ENCODE measurements around the gene GPS2.

DNA sequence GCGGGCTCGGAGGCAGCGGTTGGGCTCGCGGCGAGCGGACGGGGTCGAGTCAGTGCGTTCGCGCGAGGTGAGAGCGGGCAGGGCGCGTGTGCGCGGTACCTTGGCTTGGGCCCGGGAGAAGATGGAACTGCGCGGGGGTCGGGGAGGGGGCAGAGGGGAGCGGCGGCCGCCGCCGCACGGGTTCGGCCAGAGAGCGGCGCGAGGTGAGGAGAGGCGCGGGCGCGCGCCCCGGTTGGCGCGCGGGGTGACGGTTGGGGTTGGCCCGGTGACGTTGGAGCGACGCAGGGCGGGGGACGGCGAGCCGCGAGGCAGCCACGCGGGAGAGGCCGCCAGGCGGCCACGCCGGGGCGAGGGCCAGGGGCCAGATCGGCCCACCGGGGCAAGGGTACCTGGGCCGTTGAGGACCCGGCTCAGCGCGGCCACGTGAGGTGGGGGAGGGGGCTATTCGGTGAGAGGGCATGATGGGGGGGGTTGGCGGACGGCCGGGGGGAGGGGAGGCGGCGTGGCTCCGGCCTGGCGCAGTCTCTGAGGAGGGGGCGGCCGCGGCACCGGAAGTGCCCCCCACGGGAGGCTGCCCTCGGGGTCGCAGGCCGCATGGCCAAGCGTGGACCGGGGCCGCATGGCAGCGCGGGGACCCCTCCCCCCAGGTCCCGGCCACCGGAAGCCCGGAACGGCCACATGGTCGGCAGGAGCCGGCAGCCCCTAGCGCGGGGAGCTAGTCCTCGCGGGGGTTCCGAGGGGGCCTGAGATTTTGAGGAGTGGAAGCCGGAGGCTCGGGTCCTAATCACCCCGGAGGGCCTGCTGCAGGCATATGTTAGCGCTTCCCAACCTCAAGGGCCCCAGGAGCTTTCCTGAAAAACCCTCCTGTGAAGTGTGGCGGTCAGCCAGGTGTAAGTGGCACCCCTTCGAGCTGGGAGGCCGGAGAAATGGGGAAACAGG lies 7.2 kb downstream of the GPS2 start:
- peak in 1 of 2 donors; percentile 63 for TF ChIP-seq POLR2A (IDR thresholded peaks at IDR 0.05)
- TF ChIP-seq, protein P1, sequence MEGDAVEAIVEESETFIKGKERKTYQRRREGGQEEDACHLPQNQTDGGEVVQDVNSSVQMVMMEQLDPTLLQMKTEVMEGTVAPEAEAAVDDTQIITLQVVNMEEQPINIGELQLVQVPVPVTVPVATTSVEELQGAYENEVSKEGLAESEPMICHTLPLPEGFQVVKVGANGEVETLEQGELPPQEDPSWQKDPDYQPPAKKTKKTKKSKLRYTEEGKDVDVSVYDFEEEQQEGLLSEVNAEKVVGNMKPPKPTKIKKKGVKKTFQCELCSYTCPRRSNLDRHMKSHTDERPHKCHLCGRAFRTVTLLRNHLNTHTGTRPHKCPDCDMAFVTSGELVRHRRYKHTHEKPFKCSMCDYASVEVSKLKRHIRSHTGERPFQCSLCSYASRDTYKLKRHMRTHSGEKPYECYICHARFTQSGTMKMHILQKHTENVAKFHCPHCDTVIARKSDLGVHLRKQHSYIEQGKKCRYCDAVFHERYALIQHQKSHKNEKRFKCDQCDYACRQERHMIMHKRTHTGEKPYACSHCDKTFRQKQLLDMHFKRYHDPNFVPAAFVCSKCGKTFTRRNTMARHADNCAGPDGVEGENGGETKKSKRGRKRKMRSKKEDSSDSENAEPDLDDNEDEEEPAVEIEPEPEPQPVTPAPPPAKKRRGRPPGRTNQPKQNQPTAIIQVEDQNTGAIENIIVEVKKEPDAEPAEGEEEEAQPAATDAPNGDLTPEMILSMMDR (IDR thresholded peaks at IDR 0.05) = peak in 3 of 6 experiments; percentile 5 to 14 (median 8)
